ENCODE measurements around the gene HAUS5.

Gene HAUS5

GRCh38 chr19:35563207-35563829 is 49.2 kb upstream of the HAUS5 start, which contains the start of gene ATP4A:
ATP4A (minus strand) TSS chr19:35563658; CDS start chr19:35563629, 29 bp downstream.
- no peak for TF ChIP-seq PPARA (CRISPR knock-in tag; IDR thresholded peaks at IDR 0.05; ENCODE audit: borderline replicate concordance)
- no peak for TF ChIP-seq ZFP30 (CRISPR knock-in tag; IDR thresholded peaks at IDR 0.05)
- no peak for TF ChIP-seq ZC3H10 (CRISPR knock-in tag; IDR thresholded peaks at IDR 0.05)
- TF ChIP-seq ZFP3 (CRISPR knock-in tag; IDR thresholded peaks at IDR 0.05): no peak
- no peak for TF ChIP-seq TCF4 (CRISPR knock-in tag; IDR thresholded peaks at IDR 0.05; ENCODE audit: borderline replicate concordance)
- no peak for TF ChIP-seq ZNF70 (CRISPR knock-in tag; IDR thresholded peaks at IDR 0.05)
- TF ChIP-seq TOX (CRISPR knock-in tag; IDR thresholded peaks at IDR 0.05; ENCODE audit: borderline replicate concordance): no peak
- TF ChIP-seq RARB (CRISPR knock-in tag; IDR thresholded peaks at IDR 0.05): no peak
- no peak for ATAC-seq

- TF ChIP-seq OSR1 (CRISPR knock-in tag; IDR thresholded peaks at IDR 0.05): no peak
- TF ChIP-seq RARB (CRISPR knock-in tag; IDR thresholded peaks at IDR 0.05): no peak
- no peak for TF ChIP-seq ARNTL (CRISPR knock-in tag; IDR thresholded peaks at IDR 0.05; ENCODE audit: borderline replicate concordance, low read depth)
- TF ChIP-seq ZC3H10 (CRISPR knock-in tag; IDR thresholded peaks at IDR 0.05): no peak
- no peak for TF ChIP-seq ISL1 (CRISPR knock-in tag; IDR thresholded peaks at IDR 0.05)
- no peak for TF ChIP-seq PATZ1 (CRISPR knock-in tag; IDR thresholded peaks at IDR 0.05; ENCODE audit: borderline replicate concordance)
- TF ChIP-seq CSDC2 (CRISPR knock-in tag; IDR thresholded peaks at IDR 0.05): no peak
- TF ChIP-seq ZNF565 (CRISPR knock-in tag; conservative IDR thresholded peaks at IDR 0.05; ENCODE audit: low read depth): no peak
- no peak for ATAC-seq
Measured at GRCh38 chr19:35565016-35565856, 47.3 kb upstream of the HAUS5 start.

- no peak for TF ChIP-seq CSDC2 (CRISPR knock-in tag; IDR thresholded peaks at IDR 0.05)
- TF ChIP-seq PATZ1 (CRISPR knock-in tag; IDR thresholded peaks at IDR 0.05; ENCODE audit: borderline replicate concordance): no peak
- TF ChIP-seq ISL1 (CRISPR knock-in tag; IDR thresholded peaks at IDR 0.05): no peak
- no peak for TF ChIP-seq ZC3H10 (CRISPR knock-in tag; IDR thresholded peaks at IDR 0.05)
- no peak for TF ChIP-seq ZNF70 (CRISPR knock-in tag; IDR thresholded peaks at IDR 0.05)
- TF ChIP-seq ZFP30 (CRISPR knock-in tag; IDR thresholded peaks at IDR 0.05): no peak
- no peak for TF ChIP-seq PPARA (CRISPR knock-in tag; IDR thresholded peaks at IDR 0.05; ENCODE audit: borderline replicate concordance)
- TF ChIP-seq RARB (CRISPR knock-in tag; IDR thresholded peaks at IDR 0.05): no peak
- TF ChIP-seq TSHZ2 (CRISPR knock-in tag; IDR thresholded peaks at IDR 0.05): no peak
- TF ChIP-seq ZNF565 (CRISPR knock-in tag; conservative IDR thresholded peaks at IDR 0.05; ENCODE audit: low read depth): no peak
- TF ChIP-seq ARNTL (CRISPR knock-in tag; IDR thresholded peaks at IDR 0.05; ENCODE audit: borderline replicate concordance, low read depth): no peak
- no peak for TF ChIP-seq SNAI2 (CRISPR knock-in tag; IDR thresholded peaks at IDR 0.05)
- no peak for TF ChIP-seq POU6F1 (CRISPR knock-in tag; IDR thresholded peaks at IDR 0.05; ENCODE audit: borderline replicate concordance, low read depth)
- ATAC-seq: no peak
Measured at GRCh38 chr19:35566738-35567137, 45.8 kb upstream of the HAUS5 start.

Data from SK-N-SH treated with all-trans-retinoic acid at 6 μM for 48 hours (cell line).